ENCODE results near the gene ITGB7. TPM values are rescaled to one million over a fixed set of nuclear protein-coding genes. Genes with fewer than 3 reads are reported as not detected.

Gene ITGB7, protein sequence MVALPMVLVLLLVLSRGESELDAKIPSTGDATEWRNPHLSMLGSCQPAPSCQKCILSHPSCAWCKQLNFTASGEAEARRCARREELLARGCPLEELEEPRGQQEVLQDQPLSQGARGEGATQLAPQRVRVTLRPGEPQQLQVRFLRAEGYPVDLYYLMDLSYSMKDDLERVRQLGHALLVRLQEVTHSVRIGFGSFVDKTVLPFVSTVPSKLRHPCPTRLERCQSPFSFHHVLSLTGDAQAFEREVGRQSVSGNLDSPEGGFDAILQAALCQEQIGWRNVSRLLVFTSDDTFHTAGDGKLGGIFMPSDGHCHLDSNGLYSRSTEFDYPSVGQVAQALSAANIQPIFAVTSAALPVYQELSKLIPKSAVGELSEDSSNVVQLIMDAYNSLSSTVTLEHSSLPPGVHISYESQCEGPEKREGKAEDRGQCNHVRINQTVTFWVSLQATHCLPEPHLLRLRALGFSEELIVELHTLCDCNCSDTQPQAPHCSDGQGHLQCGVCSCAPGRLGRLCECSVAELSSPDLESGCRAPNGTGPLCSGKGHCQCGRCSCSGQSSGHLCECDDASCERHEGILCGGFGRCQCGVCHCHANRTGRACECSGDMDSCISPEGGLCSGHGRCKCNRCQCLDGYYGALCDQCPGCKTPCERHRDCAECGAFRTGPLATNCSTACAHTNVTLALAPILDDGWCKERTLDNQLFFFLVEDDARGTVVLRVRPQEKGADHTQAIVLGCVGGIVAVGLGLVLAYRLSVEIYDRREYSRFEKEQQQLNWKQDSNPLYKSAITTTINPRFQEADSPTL
- 1.7 and 4.1 TPM in 2 replicates for total RNA-seq (2011; cell fraction: chromatin; rRNA removed; ENCODE audit: low replicate concordance)
- 3.6 and 8.2 TPM in 2 replicates for total RNA-seq (2011; cell fraction: nucleolus; rRNA removed)
- total RNA-seq (2011; cell fraction: nucleoplasm; rRNA removed): 2.3 and 2.7 TPM in 2 replicates
- 1.3 and 1.9 TPM in 2 replicates for total RNA-seq (2014; rRNA removed)
- 0.41 and 0.55 TPM in 2 replicates for total RNA-seq (2014; rRNA removed; fragmentation: Illumina TruSeq; extraction: Trizol)
- 0.54 and 0.64 TPM in 2 replicates for total RNA-seq (2015; rRNA removed; fragmentation: Illumina TruSeq; extraction: Trizol)
- 2.0 and 3.5 TPM in 2 replicates for total RNA-seq (2021)
- 0.98 and 1.5 TPM in 2 replicates for polyA plus RNA-seq (2011; rRNA removed)
- polyA plus RNA-seq (2011; cell fraction: cytosol; rRNA removed): 1.2 and 2.2 TPM in 2 replicates
- polyA plus RNA-seq (2011; cell fraction: nucleus; rRNA removed): 3.1 and 4.5 TPM in 2 replicates
- 0.82 and 1.4 TPM in 2 replicates for polyA plus RNA-seq (2012)
- 0.57 and 0.67 TPM in 2 replicates for polyA plus RNA-seq (2014; fragmentation: Illumina TruSeq; extraction: Trizol)
- polyA plus RNA-seq (2014; fragmentation: Nextera tagmentation; extraction: Ambion mirVana): under 1 TPM; 0.06 to 0.10 TPM
- 1.2 and 1.9 TPM in 2 replicates for polyA plus RNA-seq (2014; rRNA removed)
- 1.2 and 1.3 TPM in 2 replicates for polyA minus RNA-seq (2011; rRNA and poly(A)+ RNA removed)
- 0.95 and 2.7 TPM in 2 replicates for polyA minus RNA-seq (2011; cell fraction: cytosol; rRNA and poly(A)+ RNA removed)
- 0.89 and 1.2 TPM in 2 replicates for polyA minus RNA-seq (2011; cell fraction: nucleus; rRNA and poly(A)+ RNA removed)
- Bru-seq, nascent RNA: percentile 29 among the genes with signal in this experiment
- BruChase-seq, experiment 1, labeled RNA remaining after a 2-hour chase: percentile 19 among the genes with signal in this experiment
- percentile 22 among the genes with signal in this experiment for BruChase-seq, experiment 2, labeled RNA remaining after a 6-hour chase
- long read RNA-seq, experiment 1, partial matches to known transcripts: 0 of 3 reads
- long read RNA-seq, experiment 1, other reads (novel, unspliced or antisense): 3 of 3 reads
- long read RNA-seq, experiment 2, partial matches to known transcripts: 0 of 2 reads
- long read RNA-seq, experiment 2, other reads (novel, unspliced or antisense): 1 of 2 reads
- long read RNA-seq, experiment 3, partial matches to known transcripts: 0 of 1 reads
- long read RNA-seq, experiment 3, other reads (novel, unspliced or antisense): 0 of 1 reads

DNA sequence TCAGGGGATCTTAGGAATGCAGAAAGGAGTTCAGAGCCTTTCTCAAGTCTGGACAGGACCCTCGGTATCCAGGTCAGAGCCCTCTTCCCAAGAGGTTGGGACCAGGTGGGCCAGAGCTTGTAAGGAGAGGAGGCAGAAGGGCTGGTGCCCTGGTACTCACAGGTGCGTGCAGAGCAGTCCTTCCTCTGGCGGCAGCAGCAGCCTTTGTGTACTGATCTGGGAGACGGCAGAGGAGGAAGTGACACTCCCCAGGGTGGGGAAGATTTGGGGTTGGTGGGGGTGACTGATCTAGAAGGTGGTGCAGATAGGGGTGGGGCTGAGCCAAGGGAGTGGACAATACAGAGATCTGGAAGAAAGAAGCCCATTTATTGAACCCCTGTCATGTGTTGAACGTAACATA lies at the start of gene ITGB7:
TSS of gene ITGB7 (minus strand) at position 210 of the 400 bp plus-strand sequence. CDS start 6,808 bp downstream, outside the sequence.
- ChIA-PET POLR2A (interaction anchor here (0.6 to 1.4 kb wide), 6 partner anchors 9 to 265 kb away, joined by 3 to 4 read pairs (median 3); no protein-coding TSS in a partner anchor), CTCF (ENCODE audit: low intra/inter-chr PET ratio) (no interaction called here)
- ATAC-seq (peak; percentile 71), DNase-seq (ENCODE audit: extremely low read depth in 1 of 4, low spot score in 3 of 4) (peak; percentile 50 to 69 (median 66)), FAIRE-seq (no peak)
- intact Hi-C loops (cut with micrococcal nuclease) (no loop called here), in situ Hi-C loops (cut with MboI) (loop anchor here (10.0 kb wide), 1 partner anchor 142 kb away; no protein-coding TSS in a partner anchor)
- WGBS (ENCODE audit: insufficient coverage, low coverage, missing lambda C conversion rate): 7% methylated on average over 5 of the region's 5 CpGs
- H3K9me3 ChIP-seq (replicated peaks; ENCODE audit: control insufficient read depth, insufficient read depth, low read depth, low read length): no peaks in the 10 kb centered on the region
- 0 out of 2 replicates have a peak within 1 kb of the TSS, but pooled peaks have one; percentile 27 for H3K4me2 ChIP-seq (ENCODE audit: insufficient read depth, low read length)
- H3K27ac ChIP-seq (ENCODE audit: extremely low read depth, low read depth, low read length): no peak within 1 kb of the TSS
- H3K27me3 ChIP-seq (ENCODE audit: control insufficient read depth in 2 of 2, insufficient read depth in 2 of 2, low read length in 2 of 2): no peaks in the 10 kb centered on the region
- peaks cover 15 to 20% of the 10 kb centered on the region in 2 experiments; a peak in 4 of 5 replicates for H3K4me1 ChIP-seq (replicated peaks in 1 of 2; ENCODE audit: control insufficient read depth in 2 of 2, insufficient read depth in 2 of 2, low read length in 2 of 2)
- H4K20me1 ChIP-seq (replicated peaks; ENCODE audit: control insufficient read depth, insufficient read depth, low read length): no peaks in the 10 kb centered on the region
- no peak within 1 kb of the TSS for H3K4me3 ChIP-seq
- peaks cover 11% of the 10 kb centered on the region; the same call in 2 of the 3 replicates for H3K36me3 ChIP-seq (ENCODE audit: control insufficient read depth, insufficient read depth, low read length)
- peak within 1 kb of the TSS in 1 of 2 experiments; percentile 40; a peak in 1 of 4 replicates for H3K9ac ChIP-seq (ENCODE audit: insufficient read depth in 1 of 2, low read depth in 2 of 2, low read length in 2 of 2)
- TF ChIP-seq RCOR1 (IDR thresholded peaks at IDR 0.05; ENCODE audit: borderline replicate concordance in 1 of 2, low read depth in 2 of 2, low read length in 2 of 2): peak in 1 of 2 experiments; percentile 36; a peak in 1 of 4 replicates
- peak; percentile 76; the same call in 1 of the 2 replicates for TF ChIP-seq SPI1 (IDR thresholded peaks at IDR 0.05; ENCODE audit: borderline replicate concordance, low read depth, low read length)
- TF ChIP-seq ZNF263 (CRISPR knock-in tag; IDR thresholded peaks at IDR 0.05; ENCODE audit: borderline replicate concordance): no peak
- TF ChIP-seq HNRNPL (IDR thresholded peaks at IDR 0.05; ENCODE audit: low read depth, low read length): no peak
- no peaks in the 10 kb centered on the region for H3K79me2 ChIP-seq (ENCODE audit: control insufficient read depth, insufficient read depth, low read length)
- BruUV-seq (replicated peaks): no TSS peak
- H2AFZ ChIP-seq (ENCODE audit: low read depth, low read length): peak within 1 kb of the TSS; percentile 53; the same call in 1 of the 2 replicates
- no peaks in the 10 kb centered on the region for H3K9me1 ChIP-seq (ENCODE audit: control insufficient read depth, insufficient read depth, low read length)
